ENCODE results near the gene MSH6. TPM values are rescaled to one million over a fixed set of nuclear protein-coding genes. Genes with fewer than 3 reads are reported as not detected.

The MSH6 gene
- total RNA-seq, 4 donors from 2014 or later, result 22.8 to 28.3 (median 25.9) TPM

DNA sequence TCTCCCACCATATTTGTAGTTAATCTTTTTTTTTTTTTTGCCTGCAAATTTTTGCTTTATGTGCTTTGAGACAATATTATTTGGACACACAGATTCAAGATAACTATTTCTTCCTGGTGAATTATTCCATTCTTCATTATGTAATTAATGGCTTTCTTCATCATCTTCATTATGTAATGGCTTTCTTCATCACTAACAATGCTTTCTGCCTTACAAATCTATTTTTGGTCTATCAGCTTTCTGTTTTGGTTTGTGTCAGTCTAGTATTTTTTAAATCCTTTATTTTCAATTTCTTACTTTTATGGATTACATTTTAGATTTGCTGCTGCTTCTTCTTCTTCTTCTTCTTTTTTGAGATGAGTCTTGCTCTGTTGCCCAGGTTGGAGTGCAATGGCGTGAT is 60.5 kb downstream of the MSH6 start:
- no peak for TF ChIP-seq CTCF (IDR thresholded peaks at IDR 0.05; ENCODE audit: low read depth)

GRCh38 chr2:47844162-47844561 is 61.2 kb downstream of the MSH6 start:
- TF ChIP-seq CTCF (IDR thresholded peaks at IDR 0.05; ENCODE audit: low read depth), result no peak

DNA sequence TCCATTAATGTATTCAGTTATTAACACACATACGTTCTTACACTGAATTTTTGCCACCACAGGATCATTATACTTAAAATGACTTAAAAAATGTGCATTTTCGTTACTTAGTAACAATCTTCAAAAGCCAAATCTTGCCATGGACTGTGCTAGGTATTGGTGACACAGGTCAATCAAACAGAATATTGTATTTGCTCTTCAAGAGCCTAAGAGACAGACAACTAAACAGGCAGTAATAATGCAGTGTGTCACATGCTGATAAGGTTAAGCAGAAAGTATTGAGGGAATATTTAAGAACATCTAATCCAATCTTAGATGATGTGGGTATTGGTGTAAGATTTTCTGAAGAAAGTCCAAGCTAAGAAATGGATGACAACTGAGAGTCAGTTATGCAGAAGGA is 66.4 kb downstream of the MSH6 start:
- no peak for TF ChIP-seq CTCF (IDR thresholded peaks at IDR 0.05; ENCODE audit: low read depth)

DNA sequence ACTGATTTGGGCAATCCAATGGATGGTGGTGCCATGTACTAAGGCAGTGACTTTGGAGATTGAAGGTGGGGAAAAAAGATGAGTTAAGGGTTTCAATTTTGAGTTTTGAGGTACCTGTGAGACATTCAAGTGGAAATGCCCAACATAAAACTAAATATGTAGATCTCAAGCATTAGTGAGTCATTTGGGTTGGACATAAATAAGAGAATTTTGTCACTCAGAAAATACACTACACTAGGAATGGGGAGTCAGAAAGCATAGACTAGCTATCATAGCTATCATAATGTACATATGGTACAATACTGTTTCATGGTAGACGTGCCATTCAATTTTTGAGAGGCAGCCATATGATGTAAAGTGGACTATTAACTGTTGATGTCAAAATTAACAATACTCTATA is 67.3 kb downstream of the MSH6 start:
- no peak for TF ChIP-seq CTCF (IDR thresholded peaks at IDR 0.05; ENCODE audit: low read depth)

Small RNA genes within 50 kb of the gene (small RNA-seq; reads per million reads assigned to genes)
- gene RF00026 (not detected), gene RPL36AP15 (not detected)

Other genes starting within 250 kb of the MSH6 start
- not detected for gene KCNK12, start 212.2 kb upstream of the MSH6 start, total RNA-seq
- 10 to 100 TPM; 66.3 to 90.7 (median 70.4) TPM for gene FBXO11, start 123.4 kb downstream of the MSH6 start, total RNA-seq

All from subcutaneous adipose tissue (tissue), 4 donors.